ENCODE data around the gene PTPRZ1. TPM values are rescaled to one million over a fixed set of nuclear protein-coding genes. Genes with fewer than 3 reads are reported as not detected.

The PTPRZ1 gene
- total and polyA plus RNA-seq, 7 donors = 0.01 to 0.30 (median 0.08) TPM; not detected in 4

- intact Hi-C loops (cut with DNase I) = no loop called here
- no peak for TF ChIP-seq CTCF (IDR thresholded peaks at IDR 0.05)
- ATAC-seq (no peak), DNase-seq (no peak)
- H3K9me3 ChIP-seq = no peaks in the 10 kb centered on the region
- H3K27ac ChIP-seq = no peak overlapping the region
- H3K4me1 ChIP-seq = no peaks in the 10 kb centered on the region
- no peaks in the 10 kb centered on the region for H3K36me3 ChIP-seq (ENCODE audit: insufficient read depth in 1 of 2, low read depth in 1 of 2)
- peaks cover 0 to 2% (median 0%) of the 10 kb centered on the region in 3 donors for H3K27me3 ChIP-seq (ENCODE audit: insufficient read depth in 3 of 3, low read length in 2 of 3)
- 64 to 81% (median 78%) methylated on average over 8 of the region's 8 CpGs for WGBS, 3 donors
- no peak overlapping the region for H3K4me3 ChIP-seq
Measured at GRCh38 chr7:121913947-121914675, 41.1 kb downstream of the PTPRZ1 start.

- DNase-seq (no peak), ATAC-seq (no peak)
- Histone ChIP-seq H3K9me3 (no peaks in the 10 kb centered on the region), H3K27me3 (ENCODE audit: insufficient read depth in 3 of 3, low read length in 2 of 3) (peaks cover 0 to 2% (median 0%) of the 10 kb centered on the region in 3 donors), H3K36me3 (ENCODE audit: insufficient read depth in 1 of 2, low read depth in 1 of 2) (no peaks in the 10 kb centered on the region), H3K4me1 (no peaks in the 10 kb centered on the region), H3K27ac (no peak overlapping the region), H3K4me3 (no peak overlapping the region)
- WGBS, 3 donors = 66 to 82% (median 77%) methylated on average over 6 of the region's 6 CpGs
- TF ChIP-seq CTCF (IDR thresholded peaks at IDR 0.05) = no peak
- intact Hi-C loops (cut with DNase I) = no loop called here
Measured at GRCh38 chr7:121914676-121915279, 41.8 kb downstream of the PTPRZ1 start.

GRCh38 chr7:121916211-121916610 is 43.2 kb downstream of the PTPRZ1 start:
- Histone ChIP-seq H3K9me3 (no peaks in the 10 kb centered on the region), H3K36me3 (ENCODE audit: insufficient read depth in 1 of 2, low read depth in 1 of 2) (no peaks in the 10 kb centered on the region), H3K4me1 (no peaks in the 10 kb centered on the region), H3K27me3 (ENCODE audit: insufficient read depth in 3 of 3, low read length in 2 of 3) (peaks cover 0 to 2% (median 0%) of the 10 kb centered on the region in 3 donors), H3K4me3 (no peak overlapping the region), H3K27ac (no peak overlapping the region)
- intact Hi-C loops (cut with DNase I) = no loop called here
- WGBS, 3 donors = 79 to 89% (median 83%) methylated on average over 4 of the region's 4 CpGs
- DNase-seq = no peak
- TF ChIP-seq CTCF (IDR thresholded peaks at IDR 0.05) = no peak
- ATAC-seq = no peak

GRCh38 chr7:121919986-121920385 is 47.0 kb downstream of the PTPRZ1 start:
- ATAC-seq = no peak
- no peak overlapping the region for H3K27ac ChIP-seq
- no peak overlapping the region for H3K4me3 ChIP-seq
- WGBS, 3 donors = 26 to 35% (median 32%) methylated on average over 3 of the region's 3 CpGs
- H3K4me1 ChIP-seq = no peaks in the 10 kb centered on the region
- no peak for DNase-seq
- TF ChIP-seq CTCF (IDR thresholded peaks at IDR 0.05) = no peak
- no peaks in the 10 kb centered on the region for H3K27me3 ChIP-seq (ENCODE audit: insufficient read depth in 3 of 3, low read length in 2 of 3)
- intact Hi-C loops (cut with DNase I) = no loop called here
- no peaks in the 10 kb centered on the region for H3K36me3 ChIP-seq (ENCODE audit: insufficient read depth in 1 of 2, low read depth in 1 of 2)
- H3K9me3 ChIP-seq = no peaks in the 10 kb centered on the region
